ENCODE measurements around the gene GTF2H4.

GRCh38 chr6:30879684-30880427, 28.2 kb upstream of the GTF2H4 start:
- no peak for TF ChIP-seq CTCF (IDR thresholded peaks at IDR 0.05; ENCODE audit: low read depth, low read length)
- no peak for TF ChIP-seq EZH2phosphoT487 (IDR thresholded peaks at IDR 0.05; ENCODE audit: low read depth)

All from OCI-LY3 (cell line).